K562 (cell line): Measurements from ENCODE around the gene PPIH. TPM values are rescaled to one million over a fixed set of nuclear protein-coding genes. Genes with fewer than 3 reads are reported as not detected.

ENCODE experiments used
- AFF4 ChIP-seq: sonication (generic); formaldehyde crosslinking; IDR thresholded peaks from 2 replicates; pipeline ENCODE4 v1.8.0; 2023; ENCODE audit warnings: mild to moderate bottlenecking, missing genetic modification reagents
- CBFA2T3 ChIP-seq: fragments of 450-650 bp; IDR thresholded peaks from 2 replicates; pipeline ENCODE4 v1.6.1; 2017
- CBX8 ChIP-seq: fragments of 200-600 bp; sonication (generic); IDR thresholded peaks from 2 replicates; pipeline ENCODE4 v1.6.1; 2012; ENCODE audit warnings: borderline replicate concordance, mixed run types, low read depth, mild to moderate bottlenecking, moderate library complexity, mixed read lengths, low read length, control low read depth, inconsistent platforms; ENCODE audit not compliant: poor library complexity, severe bottlenecking; ENCODE audit errors: extremely low read depth
- E2F1 ChIP-seq: sonication (generic); formaldehyde crosslinking; IDR thresholded peaks from 2 replicates; pipeline ENCODE4 v1.8.1; 2023; ENCODE audit warnings: mild to moderate bottlenecking, missing genetic modification reagents, moderate library complexity
- E2F5 ChIP-seq: sonication (generic); formaldehyde crosslinking; IDR thresholded peaks from 2 replicates; pipeline ENCODE4 v1.8.0; 2022; ENCODE audit warnings: mild to moderate bottlenecking, missing genetic modification reagents
- FOXJ2 ChIP-seq: fragments of 200-800 bp; sonication (Bioruptor generic); IDR thresholded peaks from 2 replicates; pipeline ENCODE4 v1.6.1; 2016; ENCODE audit warnings: missing genetic modification characterization, missing compliant biosample characterization
- IRF2 ChIP-seq: sonication (generic); formaldehyde crosslinking; IDR thresholded peaks from 2 replicates; pipeline ENCODE4 v1.8.1; 2022; ENCODE audit warnings: mild to moderate bottlenecking, missing genetic modification reagents
- MLLT1 ChIP-seq, 2 experiments: fragments of 450-650 bp; IDR thresholded peaks; 2 replicates each; pipeline ENCODE4 v1.6.1; 2016
- MTA1 ChIP-seq: fragments of 450-650 bp; IDR thresholded peaks from 2 replicates; pipeline ENCODE4 v1.6.1; 2017; ENCODE audit warnings: borderline replicate concordance
- POLR2G ChIP-seq: fragments of 200-400 bp; formaldehyde crosslinking; IDR thresholded peaks from 2 replicates; pipeline ENCODE4 v1.6.1; 2017; ENCODE audit warnings: low read depth, mild to moderate bottlenecking, antibody characterized with exemption, low read length, moderate library complexity
- RNF2 ChIP-seq: sonication (generic); IDR thresholded peaks from 2 replicates; pipeline ENCODE4 v1.6.1; 2016
- SNIP1 ChIP-seq: fragments of 450-650 bp; IDR thresholded peaks from 2 replicates; pipeline ENCODE4 v1.7.1; 2017; ENCODE audit warnings: low read depth, mild to moderate bottlenecking
- SNRNP70 ChIP-seq: fragments of 200-400 bp; formaldehyde crosslinking; optimal IDR thresholded peaks from 2 replicates; pipeline ENCODE3; 2017; ENCODE audit warnings: low read depth, low read length
- THAP12 ChIP-seq: fragments of 250-450 bp; sonication (Bioruptor Pico); IDR thresholded peaks from 2 replicates; pipeline ENCODE4 v1.9.0; 2021; ENCODE audit warnings: mild to moderate bottlenecking, inconsistent platforms
- polyA plus RNA-seq, 8 experiments: library from polyadenylated mRNA; depleted of rRNA in 4 of 8; stranded (reverse) in 5 of 8; unstranded in 3 of 8; fragments of >200 nt; fragmentation: Nextera tagmentation in 2 of 8; fragmentation: Illumina TruSeq in 1 of 8; extraction: Ambion mirVana in 2 of 8; extraction: Trizol in 1 of 8; gene quantifications; 2 replicates each; pipeline versions ENCODE4 v1.2.1 to v1.2.3, GENCODE V29; 2011 to 2014; ENCODE audit warnings: inconsistent platforms in 1 of 8, missing spikeins in 1 of 8
- total RNA-seq, 7 experiments: library from RNA; depleted of rRNA in 6 of 7; stranded (reverse); fragments of >200 nt in 6 of 7; fragmentation: Illumina TruSeq in 2 of 7; extraction: Trizol in 2 of 7; gene quantifications; 2 replicates each; pipeline versions ENCODE4 v1.2.1 to v1.2.3, GENCODE V29; 2011 to 2021; ENCODE audit warnings: low replicate concordance in 1 of 7
- TF ChIP-seq, protein P1 (sequence below): IDR thresholded peaks from 2 replicates; pipeline ENCODE4 v1.6.1; 2016; ENCODE audit warnings: missing genetic modification characterization, missing compliant biosample characterization

Gene PPIH
- total and polyA plus RNA-seq, 9 of the 15 experiments (the other 6 are each of a cell fraction or from before 2014, with no cell fraction given) = 197 to 470 (median 277) TPM

DNA sequence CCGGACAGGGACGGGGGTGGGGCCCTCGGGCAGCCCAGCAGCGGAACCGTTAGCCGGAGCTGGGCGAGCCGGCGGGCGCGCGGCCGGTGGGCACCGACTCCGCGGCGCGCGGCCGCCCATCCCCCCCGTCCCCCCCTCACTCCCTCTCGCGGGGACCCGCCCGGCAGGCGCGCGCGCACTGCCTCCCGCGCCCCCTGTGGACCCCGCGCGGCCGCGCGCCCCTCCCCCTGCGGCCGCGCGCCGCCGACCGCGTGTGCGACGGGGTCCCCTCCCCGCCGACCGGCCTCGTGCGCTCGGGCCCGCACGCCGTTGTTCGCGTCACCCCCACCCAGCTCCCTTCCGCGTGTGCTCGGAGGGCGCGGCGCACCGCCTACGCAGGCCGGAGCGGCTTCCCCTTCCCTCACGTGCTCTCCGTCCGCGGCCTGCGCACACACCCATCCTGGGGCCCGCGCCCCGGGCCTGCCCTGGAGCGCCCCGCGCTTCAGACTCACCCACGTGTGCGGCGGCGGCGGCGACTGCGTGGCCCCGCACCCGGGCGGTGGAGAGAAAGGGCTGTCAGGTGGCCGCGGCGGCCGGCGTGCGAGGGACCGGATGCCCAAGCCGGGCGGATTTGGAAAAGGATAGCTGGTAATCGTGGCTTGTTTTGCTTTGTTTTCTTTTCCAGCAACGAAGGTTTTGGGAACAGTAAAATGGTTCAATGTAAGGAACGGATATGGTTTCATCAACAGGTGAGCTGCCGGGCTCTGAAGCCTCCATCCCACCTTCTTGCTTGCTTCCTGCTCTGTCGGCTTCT, 24.7 kb downstream of the PPIH start (continued):
- TF ChIP-seq THAP12 (CRISPR knock-in tag) = 0 out of 2 replicates have a peak, but pooled peaks have one; percentile 16
- TF ChIP-seq MLLT1 (IDR thresholded peaks at IDR 0.05) = no peak
- TF ChIP-seq CBFA2T3 = no peak
- TF ChIP-seq SNIP1 = no peak
- no peak for TF ChIP-seq E2F1 (CRISPR knock-in tag)
- TF ChIP-seq RNF2 = no peak
- TF ChIP-seq CBX8 = no peak
- TF ChIP-seq IRF2 (CRISPR knock-in tag) = no peak
- peak; percentile 87 for TF ChIP-seq POLR2G
- no peak for TF ChIP-seq FOXJ2 (tag)
- TF ChIP-seq MTA1 = no peak
- no peak for TF ChIP-seq AFF4
- TF ChIP-seq, protein P1, sequence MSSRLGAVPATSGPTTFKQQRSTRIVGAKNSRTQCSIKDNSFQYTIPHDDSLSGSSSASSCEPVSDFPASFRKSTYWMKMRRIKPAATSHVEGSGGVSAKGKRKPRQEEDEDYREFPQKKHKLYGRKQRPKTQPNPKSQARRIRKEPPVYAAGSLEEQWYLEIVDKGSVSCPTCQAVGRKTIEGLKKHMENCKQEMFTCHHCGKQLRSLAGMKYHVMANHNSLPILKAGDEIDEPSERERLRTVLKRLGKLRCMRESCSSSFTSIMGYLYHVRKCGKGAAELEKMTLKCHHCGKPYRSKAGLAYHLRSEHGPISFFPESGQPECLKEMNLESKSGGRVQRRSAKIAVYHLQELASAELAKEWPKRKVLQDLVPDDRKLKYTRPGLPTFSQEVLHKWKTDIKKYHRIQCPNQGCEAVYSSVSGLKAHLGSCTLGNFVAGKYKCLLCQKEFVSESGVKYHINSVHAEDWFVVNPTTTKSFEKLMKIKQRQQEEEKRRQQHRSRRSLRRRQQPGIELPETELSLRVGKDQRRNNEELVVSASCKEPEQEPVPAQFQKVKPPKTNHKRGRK (tag) = no peak
- TF ChIP-seq E2F5 = peak; percentile 87; the same call in 1 of the 2 replicates
- no peak for TF ChIP-seq SNRNP70
